ENCODE measurements around the gene CRELD2. TPM values are rescaled to one million over a fixed set of nuclear protein-coding genes. Genes with fewer than 3 reads are reported as not detected.

The CRELD2 gene
- total RNA-seq, 1 donor from 2014 or later, result 44.3 TPM

GRCh38 chr22:49936018-49936972, 17.9 kb downstream of the CRELD2 start:
- no peak for TF ChIP-seq CTCF (IDR thresholded peaks at IDR 0.05)
- DNase-seq (ENCODE audit: low spot score), result no peak
- H3K27ac Mint-ChIP-seq (ENCODE audit: unreplicated experiment), result peak overlapping the region; percentile 17
- H3K4me1 Mint-ChIP-seq (ENCODE audit: low read depth), result peaks cover 23% of the 10 kb centered on the region
- H3K9me3 Mint-ChIP-seq (ENCODE audit: low read depth), result no peaks in the 10 kb centered on the region
- peak overlapping the region; percentile 49 for H3K4me3 Mint-ChIP-seq (ENCODE audit: unreplicated experiment)
- no peaks in the 10 kb centered on the region for H3K27me3 Mint-ChIP-seq (ENCODE audit: low read depth)
- no peaks in the 10 kb centered on the region for H3K36me3 Mint-ChIP-seq (ENCODE audit: low read depth)

- peaks cover 22% of the 10 kb centered on the region for H3K4me1 Mint-ChIP-seq (ENCODE audit: low read depth)
- H3K36me3 Mint-ChIP-seq (ENCODE audit: low read depth), result no peaks in the 10 kb centered on the region
- TF ChIP-seq CTCF (IDR thresholded peaks at IDR 0.05), result no peak
- DNase-seq (ENCODE audit: low spot score), result no peak
- peak overlapping the region; percentile 54 for H3K27ac Mint-ChIP-seq (ENCODE audit: unreplicated experiment)
- no peaks in the 10 kb centered on the region for H3K9me3 Mint-ChIP-seq (ENCODE audit: low read depth)
- peak overlapping the region; percentile 49 for H3K4me3 Mint-ChIP-seq (ENCODE audit: unreplicated experiment)
- H3K27me3 Mint-ChIP-seq (ENCODE audit: low read depth), result no peaks in the 10 kb centered on the region
These were observed 18.7 kb downstream of the CRELD2 start for GRCh38 chr22:49936973-49937757.

GRCh38 chr22:49937758-49938564, 19.5 kb downstream of the CRELD2 start:
- DNase-seq (ENCODE audit: low spot score), result no peak
- no peaks in the 10 kb centered on the region for H3K36me3 Mint-ChIP-seq (ENCODE audit: low read depth)
- H3K9me3 Mint-ChIP-seq (ENCODE audit: low read depth), result no peaks in the 10 kb centered on the region
- H3K4me1 Mint-ChIP-seq (ENCODE audit: low read depth), result peaks cover 22% of the 10 kb centered on the region
- H3K27me3 Mint-ChIP-seq (ENCODE audit: low read depth), result no peaks in the 10 kb centered on the region
- TF ChIP-seq CTCF (IDR thresholded peaks at IDR 0.05), result no peak
- H3K4me3 Mint-ChIP-seq (ENCODE audit: unreplicated experiment), result no peak overlapping the region
- H3K27ac Mint-ChIP-seq (ENCODE audit: unreplicated experiment), result no peak overlapping the region

GRCh38 chr22:49938565-49939136, 20.2 kb downstream of the CRELD2 start:
- Mint-ChIP-seq H3K27ac (ENCODE audit: unreplicated experiment) (no peak overlapping the region), H3K36me3 (ENCODE audit: low read depth) (no peaks in the 10 kb centered on the region), H3K4me3 (ENCODE audit: unreplicated experiment) (no peak overlapping the region), H3K27me3 (ENCODE audit: low read depth) (no peaks in the 10 kb centered on the region), H3K9me3 (ENCODE audit: low read depth) (no peaks in the 10 kb centered on the region), H3K4me1 (ENCODE audit: low read depth) (peaks cover 16% of the 10 kb centered on the region)
- no peak for DNase-seq (ENCODE audit: low spot score)
- no peak for TF ChIP-seq CTCF (IDR thresholded peaks at IDR 0.05)
